ENCODE results near the gene TFRC. TPM values are rescaled to one million over a fixed set of nuclear protein-coding genes. Genes with fewer than 3 reads are reported as not detected.

TFRC gene
- total and polyA plus RNA-seq, 3 donors from 2014 or later, result 38.6 to 77.0 (median 72.1) TPM

- Histone ChIP-seq H3K27me3 (no peaks in the 10 kb centered on the region), H3K27ac (no peak overlapping the region), H3K9me3 (no peaks in the 10 kb centered on the region), H3K36me3 (ENCODE audit: low read depth, missing control alignments) (no peaks in the 10 kb centered on the region), H3K4me3 (no peak overlapping the region), H3K4me1 (no peaks in the 10 kb centered on the region)
- DNase-seq, result no peak
- TF ChIP-seq CTCF (IDR thresholded peaks at IDR 0.05), result no peak
- no peak for TF ChIP-seq POLR2A (IDR thresholded peaks at IDR 0.05)
- intact Hi-C loops (cut with DNase I; ENCODE audit: low total_unique reads), result no loop called here
- WGBS, 2 donors, result 59 to 63% methylated on average over 3 to 10 of the region's 10 CpGs
Measured at GRCh38 chr3:196055683-196056270, 26.1 kb downstream of the TFRC start.

- H3K27me3 ChIP-seq, result no peaks in the 10 kb centered on the region
- DNase-seq, result no peak
- no peaks in the 10 kb centered on the region for H3K4me1 ChIP-seq
- no peak overlapping the region for H3K4me3 ChIP-seq
- no peaks in the 10 kb centered on the region for H3K9me3 ChIP-seq
- no peaks in the 10 kb centered on the region for H3K36me3 ChIP-seq (ENCODE audit: low read depth, missing control alignments)
- 77 to 84% methylated on average over 8 of the region's 8 CpGs for WGBS, 2 donors
- TF ChIP-seq CTCF (IDR thresholded peaks at IDR 0.05) (no peak), POLR2A (IDR thresholded peaks at IDR 0.05) (no peak)
- no peak overlapping the region for H3K27ac ChIP-seq
- intact Hi-C loops (cut with DNase I; ENCODE audit: low total_unique reads), result no loop called here
Measured at GRCh38 chr3:196055240-196055639, 26.6 kb downstream of the TFRC start.

- intact Hi-C loops (cut with DNase I; ENCODE audit: low total_unique reads), result no loop called here
- DNase-seq, result no peak
- H3K4me1 ChIP-seq, result no peaks in the 10 kb centered on the region
- H3K27ac ChIP-seq, result no peak overlapping the region
- no peaks in the 10 kb centered on the region for H3K36me3 ChIP-seq (ENCODE audit: low read depth, missing control alignments)
- H3K9me3 ChIP-seq, result no peaks in the 10 kb centered on the region
- WGBS, 2 donors, result 88% methylated on average over 10 of the region's 10 CpGs
- no peak overlapping the region for H3K4me3 ChIP-seq
- TF ChIP-seq POLR2A (IDR thresholded peaks at IDR 0.05) (no peak), CTCF (IDR thresholded peaks at IDR 0.05) (no peak)
- no peaks in the 10 kb centered on the region for H3K27me3 ChIP-seq
Measured at GRCh38 chr3:196054661-196055060, 27.2 kb downstream of the TFRC start.

GRCh38 chr3:196053487-196053886 is 28.4 kb downstream of the TFRC start:
- Histone ChIP-seq H3K4me1 (no peaks in the 10 kb centered on the region), H3K36me3 (ENCODE audit: low read depth, missing control alignments) (no peaks in the 10 kb centered on the region), H3K9me3 (no peaks in the 10 kb centered on the region), H3K4me3 (no peak overlapping the region), H3K27me3 (no peaks in the 10 kb centered on the region), H3K27ac (no peak overlapping the region)
- TF ChIP-seq CTCF (IDR thresholded peaks at IDR 0.05) (no peak), POLR2A (IDR thresholded peaks at IDR 0.05) (no peak)
- intact Hi-C loops (cut with DNase I; ENCODE audit: low total_unique reads), result no loop called here
- 94% methylated on average over 7 of the region's 7 CpGs for WGBS, 2 donors
- no peak for DNase-seq
